ENCODE measurements around the gene SMYD3. TPM values are rescaled to one million over a fixed set of nuclear protein-coding genes. Genes with fewer than 3 reads are reported as not detected.

SMYD3 gene
- total RNA-seq, 1 donor from 2014 or later = 23.5 TPM

DNA sequence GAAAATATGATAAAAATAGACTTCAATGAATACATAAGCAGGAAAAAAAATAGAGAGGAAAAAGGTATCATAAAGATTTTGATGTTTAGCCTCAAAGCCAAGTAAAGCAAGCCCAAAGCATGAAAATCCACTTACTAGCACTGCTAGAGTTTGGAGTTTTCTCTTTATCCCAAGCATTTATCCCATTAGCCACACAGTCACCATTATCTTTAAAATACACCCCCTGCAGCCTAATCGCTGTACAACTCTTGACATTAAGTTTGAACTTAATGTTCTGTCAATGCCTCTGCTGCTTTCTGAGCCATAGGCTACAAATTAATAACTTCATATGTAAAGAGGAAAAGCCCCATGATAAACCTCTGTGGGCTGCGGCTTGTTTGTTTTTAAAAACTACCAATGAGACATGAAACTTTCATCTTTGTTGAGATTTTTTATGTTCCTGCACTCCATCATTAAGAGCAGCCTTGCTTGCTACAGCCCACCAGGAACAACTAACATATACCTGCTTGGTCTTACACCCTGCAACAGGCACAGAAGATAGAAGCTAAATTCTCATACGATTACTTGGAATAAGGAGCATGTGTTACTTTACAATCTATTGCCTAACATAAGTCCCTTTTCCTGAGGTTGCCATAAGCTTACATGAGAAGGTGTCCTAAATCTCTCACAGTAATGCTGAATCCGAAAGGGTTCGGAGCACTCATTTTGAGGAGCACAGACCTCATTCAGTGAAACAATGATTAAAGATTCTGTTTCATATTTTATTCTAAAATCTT is 202.4 kb downstream of the SMYD3 start:
- no peak for DNase-seq

DNA sequence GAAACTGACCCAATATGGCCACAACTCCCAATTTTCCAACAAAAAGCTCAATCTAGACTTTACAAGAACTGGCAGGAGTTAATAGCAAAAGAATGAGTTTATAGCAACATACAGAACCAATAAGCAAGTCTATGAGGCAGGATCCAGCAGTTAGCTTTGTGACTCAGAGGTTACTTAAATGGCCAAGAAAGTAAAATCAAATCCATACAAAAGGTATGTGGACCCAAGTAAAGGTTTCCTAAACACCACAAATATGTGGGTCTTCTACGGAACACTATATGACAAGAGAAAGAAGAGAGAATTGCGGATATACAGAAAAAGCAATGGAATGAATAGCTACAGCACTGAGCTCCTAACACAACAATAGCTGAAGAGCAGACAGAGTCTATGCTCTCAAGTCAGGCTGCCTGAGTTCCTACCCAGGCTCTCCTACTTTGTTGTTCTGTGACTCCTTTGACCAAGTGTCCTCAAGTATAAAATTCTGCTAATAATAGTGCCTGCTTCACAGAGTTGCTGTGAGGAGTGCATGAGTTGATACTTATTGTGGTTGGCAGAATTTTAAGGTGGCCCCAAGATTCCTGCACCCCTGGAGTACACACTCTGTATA is 204.3 kb downstream of the SMYD3 start:
- no peak for DNase-seq

DNA sequence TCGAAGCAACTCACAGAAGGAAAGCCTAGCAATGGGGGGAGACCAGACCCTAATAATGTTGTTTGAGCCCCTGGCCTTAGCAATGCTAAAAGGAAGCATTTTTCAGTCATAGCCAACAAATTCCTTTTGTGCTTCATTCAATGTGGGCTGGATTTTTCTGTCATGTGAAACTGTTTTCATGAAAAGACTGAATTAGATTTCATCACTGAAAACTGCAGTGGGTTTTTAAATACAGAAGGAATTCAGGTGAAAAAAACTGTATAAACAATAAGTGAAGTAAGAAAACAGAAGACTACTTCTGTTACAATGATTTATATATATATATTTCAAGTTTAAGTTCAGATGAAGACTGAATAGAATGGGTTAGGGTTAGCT is 204.8 kb downstream of the SMYD3 start:
- no peak for DNase-seq

DNA sequence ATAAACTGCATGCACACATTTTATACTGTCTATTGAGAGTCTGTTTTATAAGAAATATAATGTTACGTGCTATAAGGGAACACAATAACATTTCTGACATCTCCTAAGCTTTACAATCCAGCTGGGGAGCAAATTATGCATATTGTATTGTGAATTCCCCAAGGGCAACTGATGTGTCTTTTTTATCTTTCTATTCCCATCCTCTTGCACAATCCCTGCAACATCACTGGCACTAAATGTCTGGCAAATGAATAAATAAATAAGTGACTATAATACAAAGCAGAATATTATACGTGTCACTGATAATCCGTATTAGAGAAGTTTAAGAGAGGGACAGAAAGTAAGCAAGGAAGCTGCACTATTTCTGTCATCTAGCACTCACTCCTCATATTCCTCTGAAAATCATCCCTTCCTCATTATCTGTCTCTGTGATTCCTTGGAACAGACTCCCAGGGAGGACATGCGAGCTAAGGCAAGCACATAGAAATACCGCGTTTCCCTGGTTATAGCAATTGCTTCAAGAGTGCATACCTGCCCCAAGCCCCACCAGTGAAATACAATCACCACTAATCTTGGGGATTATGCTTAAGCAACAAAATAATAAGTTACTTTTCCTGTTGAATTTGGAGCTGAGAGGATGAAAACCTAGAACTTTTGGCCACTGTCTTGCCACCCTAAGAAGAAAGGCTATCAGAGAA is 205.4 kb downstream of the SMYD3 start:
- DNase-seq = no peak

DNA sequence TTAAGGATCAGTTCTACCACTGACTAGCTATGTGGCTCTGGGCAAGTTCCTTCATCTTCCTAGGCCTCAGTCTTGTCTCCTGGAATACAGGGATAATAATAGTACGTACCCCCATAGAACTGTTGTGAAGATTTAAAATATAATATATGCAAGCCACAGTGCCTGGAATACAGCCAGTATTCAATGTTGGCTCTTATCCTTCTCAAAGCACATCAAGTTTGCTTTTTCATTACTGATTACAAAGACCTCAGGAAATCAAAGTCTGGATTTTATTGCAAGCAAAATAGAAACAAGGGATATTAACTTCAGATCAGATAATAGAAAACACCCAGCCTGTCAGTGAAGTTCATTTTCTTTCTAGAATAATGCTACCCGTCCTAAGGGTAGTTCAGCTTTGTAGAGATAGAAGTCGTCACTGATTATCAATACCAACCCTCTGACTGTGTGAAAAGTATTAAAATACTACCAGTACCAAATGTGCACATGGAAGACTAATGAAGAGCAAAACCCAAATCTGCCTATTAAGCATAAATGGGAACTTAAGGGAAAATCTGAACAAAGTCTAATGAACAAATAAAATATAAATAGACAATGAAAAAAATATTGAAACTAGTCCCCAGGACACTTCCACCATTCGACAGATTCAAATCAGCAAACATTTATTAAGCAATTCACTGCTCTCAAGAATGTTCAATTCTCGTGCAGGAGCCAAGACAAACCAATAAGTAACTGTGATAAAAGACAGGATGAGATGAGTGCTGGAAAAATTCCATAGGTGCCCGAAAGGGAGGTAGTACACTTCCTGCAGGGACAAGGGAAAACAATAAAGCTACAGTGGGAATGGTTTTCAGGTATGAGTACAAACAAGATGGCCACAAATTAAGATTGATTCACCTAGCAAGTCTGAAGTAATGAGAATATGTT is 206.2 kb downstream of the SMYD3 start:
- DNase-seq = no peak

DNA sequence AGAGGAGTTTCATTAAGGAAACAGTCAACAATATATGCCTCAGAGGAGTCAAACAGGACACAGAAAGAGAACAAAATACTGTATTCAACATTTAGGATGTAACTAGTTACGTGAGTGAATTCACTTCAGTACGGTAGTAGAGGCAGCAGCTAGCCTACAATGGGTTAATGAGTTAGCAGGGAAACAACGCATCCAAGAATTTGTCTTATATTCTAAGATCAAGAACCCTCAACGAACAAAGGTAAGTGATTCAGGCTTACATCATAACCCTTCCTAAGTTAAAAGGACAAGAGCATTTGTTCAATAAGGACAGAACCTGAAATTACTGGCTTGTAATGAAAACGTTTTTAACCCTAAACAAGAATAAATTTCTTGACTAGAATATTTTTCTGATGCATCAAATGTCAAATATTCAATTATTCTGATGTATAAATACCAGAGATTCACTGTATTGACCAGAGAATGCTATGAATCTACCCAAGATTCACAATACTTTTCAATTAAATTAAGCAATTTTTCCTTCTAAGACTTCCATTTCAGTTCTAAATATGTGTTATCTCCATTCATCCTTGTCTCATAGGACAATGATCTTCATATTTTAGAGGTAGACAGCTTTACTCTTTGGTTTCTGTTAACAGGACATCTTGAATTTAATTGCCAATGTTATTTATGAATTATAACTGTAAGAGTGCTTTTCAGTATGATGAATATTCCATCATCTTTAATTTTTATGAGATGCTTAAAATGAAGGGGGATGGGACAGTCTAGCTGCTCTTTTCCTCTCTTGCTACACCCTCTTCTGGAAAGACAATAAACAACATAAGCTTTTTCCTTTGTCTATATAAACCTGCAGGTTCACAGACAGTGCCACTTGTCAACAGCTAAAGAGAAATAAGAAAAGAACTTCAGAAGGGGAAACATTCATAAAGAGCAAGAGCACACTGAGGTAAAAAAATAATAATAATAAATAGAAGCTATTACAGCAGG is 209.5 kb downstream of the SMYD3 start:
- DNase-seq = no peak

DNA sequence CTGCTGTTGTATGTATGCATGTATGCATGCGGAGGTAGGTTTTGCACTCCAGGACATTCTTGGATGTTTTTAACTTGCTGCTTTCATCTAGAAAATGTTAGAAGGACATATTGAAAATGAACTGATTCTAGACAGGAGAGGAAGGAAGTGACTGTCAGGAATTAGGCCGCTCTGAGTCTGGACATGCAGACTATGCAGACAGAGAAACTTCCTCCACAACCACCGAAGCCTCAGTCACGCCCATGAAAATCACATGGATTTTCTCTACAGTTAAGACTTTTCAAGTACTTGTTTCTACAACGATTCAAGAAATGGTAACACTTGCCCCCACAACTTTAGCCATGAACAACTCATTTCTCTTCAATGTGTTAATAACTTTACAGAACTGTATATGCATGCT is 211.1 kb downstream of the SMYD3 start:
- peak; percentile 25 for DNase-seq

DNA sequence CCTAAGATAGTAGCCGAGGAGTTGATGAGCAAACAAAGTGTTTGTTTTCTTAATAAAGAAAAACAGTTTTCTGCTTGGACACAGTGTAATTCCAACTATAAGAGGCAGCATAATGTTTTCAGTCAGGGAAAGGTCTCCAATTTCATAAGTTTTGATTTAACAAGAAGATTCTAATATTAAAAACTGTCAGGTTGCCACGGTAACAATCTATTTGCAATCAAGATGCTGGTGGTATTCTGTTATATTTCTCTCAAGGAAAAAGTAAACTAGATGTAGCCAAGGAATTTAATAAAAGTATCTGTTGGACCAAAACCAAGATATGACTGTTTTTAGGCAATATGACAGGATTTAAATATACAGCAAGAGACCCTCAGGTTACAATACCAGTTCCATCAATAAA is 211.7 kb downstream of the SMYD3 start:
- no peak for DNase-seq

DNA sequence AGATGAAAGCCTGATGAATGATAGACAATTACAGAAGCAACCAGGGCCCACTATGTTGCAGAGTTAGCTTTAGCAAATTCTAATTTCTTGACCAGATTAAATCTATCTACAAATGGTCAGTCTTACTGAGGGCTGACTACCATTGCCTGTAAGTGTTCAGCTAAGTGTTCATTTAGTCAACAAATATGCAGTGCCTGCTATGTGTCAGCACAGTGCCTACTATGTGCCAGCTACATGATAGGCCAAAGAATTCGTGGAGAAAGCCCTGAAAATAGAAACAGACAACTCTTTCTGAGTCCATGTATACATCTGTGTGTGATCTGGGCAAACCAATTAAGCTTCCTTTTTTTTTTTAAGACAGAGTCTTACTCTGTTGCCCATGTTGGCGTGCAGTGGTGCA is 212.8 kb downstream of the SMYD3 start:
- no peak for DNase-seq

DNA sequence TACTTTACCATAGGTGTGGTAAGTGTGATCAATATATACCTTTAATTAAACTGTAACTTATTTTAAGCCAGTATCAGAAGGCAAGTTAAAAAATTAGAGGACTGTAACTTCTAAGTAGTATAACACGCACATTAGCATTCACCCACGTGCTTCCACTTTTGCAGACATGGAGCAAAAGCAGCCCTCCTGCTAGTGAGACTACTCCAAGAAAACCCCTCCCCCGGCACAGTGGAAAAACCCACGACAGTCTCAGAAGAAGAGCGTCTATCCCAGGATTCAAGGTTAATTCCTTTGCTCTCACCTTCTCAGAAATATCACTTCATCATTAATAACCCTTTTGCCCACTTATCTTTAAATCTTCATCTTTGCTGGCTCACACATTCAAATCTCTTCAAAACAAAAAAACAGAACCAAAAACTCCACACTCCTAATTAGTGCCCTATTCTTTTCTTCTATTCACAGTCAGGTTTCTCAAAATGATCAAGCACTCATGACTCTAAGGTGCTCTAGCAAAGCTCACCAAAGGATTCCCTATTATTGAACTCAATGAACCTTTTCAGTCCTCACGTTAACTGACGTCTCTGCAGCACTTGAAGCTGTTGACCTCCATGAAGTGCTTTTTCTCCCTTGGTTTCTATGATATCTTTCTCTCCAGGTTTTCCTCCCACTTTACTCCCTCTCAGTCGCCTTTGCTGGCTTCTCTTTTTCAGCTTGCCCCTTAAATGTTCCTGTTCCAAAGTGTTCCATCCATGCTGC is 213.5 kb downstream of the SMYD3 start:
- no peak for DNase-seq

DNA sequence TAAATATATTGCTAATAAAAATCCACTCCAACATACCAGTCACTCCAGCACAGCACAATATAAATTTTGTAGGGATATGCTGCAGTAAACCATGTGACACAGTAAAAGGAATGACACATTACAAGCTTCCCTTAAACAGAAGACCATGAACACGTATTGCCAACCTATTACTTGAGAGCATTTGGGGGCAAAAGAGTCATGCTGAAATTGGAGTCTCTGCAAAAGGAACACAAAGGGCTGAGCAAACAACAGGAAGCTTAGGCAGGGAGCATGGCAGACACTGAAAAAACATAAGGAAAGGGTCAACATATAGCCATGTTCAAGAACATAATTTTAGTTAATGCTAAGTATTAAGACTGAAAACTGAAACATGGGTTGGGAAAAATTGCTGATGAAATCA is 214.5 kb downstream of the SMYD3 start:
- no peak for DNase-seq

DNA sequence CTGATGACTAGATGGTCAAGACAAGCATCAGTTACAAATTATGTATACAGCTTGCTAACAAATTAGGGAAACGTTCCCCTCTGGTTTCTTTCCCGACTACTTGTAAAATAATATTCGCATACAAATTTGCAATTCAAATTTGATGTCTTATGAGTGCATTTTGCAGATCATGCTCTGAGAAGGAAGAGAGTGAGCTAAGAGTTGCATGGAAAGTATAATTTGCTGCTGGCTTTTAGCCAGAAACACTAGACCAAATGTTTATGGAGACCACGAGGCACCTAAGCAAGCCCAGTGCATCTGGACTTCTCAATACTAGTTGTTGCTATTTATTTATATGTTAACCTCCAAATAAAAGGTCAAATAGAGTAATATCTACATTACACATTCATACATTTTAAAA is 216.0 kb downstream of the SMYD3 start:
- peak; percentile 33 for DNase-seq

DNA sequence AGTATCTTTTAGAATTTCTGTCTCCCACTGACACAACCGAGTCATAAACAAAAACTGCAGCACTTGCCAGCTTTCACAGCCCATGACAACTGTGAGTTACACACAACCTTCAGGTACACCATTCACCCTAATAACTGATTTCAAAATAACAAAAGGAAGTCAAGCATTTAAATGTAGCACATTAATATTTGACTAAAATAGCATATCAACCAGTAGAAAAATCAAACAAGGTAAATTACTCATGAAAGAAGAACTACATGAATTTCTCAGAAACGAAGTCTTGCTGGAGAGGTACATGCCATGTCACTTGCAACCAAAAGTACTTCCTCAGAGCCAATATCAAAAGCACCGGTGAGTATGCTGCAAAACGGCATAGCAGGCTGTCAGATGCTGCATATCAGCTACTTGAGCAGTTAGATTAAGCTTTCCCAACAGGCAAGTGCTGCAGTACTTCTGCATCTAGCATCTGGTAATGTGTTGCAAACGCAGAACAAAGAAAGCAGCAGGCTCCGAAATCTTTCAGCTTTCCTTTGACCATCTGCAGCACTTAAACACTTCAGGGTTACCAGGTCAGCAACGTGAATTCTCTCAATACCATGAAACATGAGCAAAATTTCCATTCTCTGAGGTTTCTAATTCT is 223.2 kb downstream of the SMYD3 start:
- no peak for DNase-seq

DNA sequence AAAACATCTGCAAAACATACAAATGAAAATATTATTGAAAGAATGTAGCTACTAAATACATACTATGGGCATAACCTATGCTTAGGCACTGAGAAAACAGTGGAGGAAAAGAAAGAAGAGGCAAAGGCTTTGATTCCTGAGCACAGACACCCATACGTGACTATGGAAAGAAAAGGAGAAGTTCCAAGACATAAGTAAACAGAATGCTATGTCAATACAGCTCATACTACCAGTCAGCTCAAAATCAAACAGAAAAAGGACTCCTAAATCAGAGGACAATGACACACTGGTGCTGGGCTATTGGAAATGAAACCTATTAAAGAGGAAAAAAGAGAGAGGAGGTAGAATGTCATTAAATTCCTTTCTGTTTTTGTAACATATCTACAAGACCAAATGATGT is 225.4 kb downstream of the SMYD3 start:
- no peak for DNase-seq

DNA sequence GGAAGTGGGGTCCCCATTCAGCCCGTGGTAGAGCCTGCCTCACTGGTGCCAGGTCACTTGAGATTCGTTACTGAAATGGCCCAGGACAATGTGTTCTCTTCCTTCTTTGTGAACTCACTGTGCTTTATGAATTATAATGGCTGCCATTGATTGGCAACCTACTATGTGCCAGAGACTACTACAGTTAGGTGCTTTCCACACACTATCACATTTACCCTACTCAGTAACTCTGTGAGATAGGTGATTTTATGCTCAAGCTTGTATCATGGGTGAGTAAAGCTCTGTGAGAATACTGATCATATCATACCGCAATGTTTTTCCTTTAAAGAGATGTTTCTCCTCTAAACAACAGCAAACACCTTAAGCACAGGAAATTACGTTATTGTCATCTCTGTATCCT is 225.9 kb downstream of the SMYD3 start:
- DNase-seq = no peak

DNA sequence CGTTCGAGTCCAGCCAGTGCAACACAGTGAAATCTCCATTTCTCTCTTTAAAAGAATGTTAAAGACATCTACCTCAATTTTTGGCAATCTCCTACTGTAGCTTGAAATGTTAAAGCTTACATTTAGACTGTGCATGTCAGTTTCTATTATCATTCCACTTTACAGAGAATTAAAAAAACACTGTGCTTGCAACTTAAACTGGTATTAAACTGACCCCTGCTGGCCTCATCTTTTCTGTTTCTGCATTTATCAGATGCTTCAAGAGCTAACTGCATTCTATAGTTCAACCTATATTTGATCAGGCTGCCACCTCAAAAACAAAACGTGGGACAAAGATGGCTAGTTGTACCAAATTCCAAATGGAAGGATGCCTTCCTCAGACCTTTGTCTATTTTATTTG is 226.5 kb downstream of the SMYD3 start:
- peak; percentile 50 for DNase-seq

DNA sequence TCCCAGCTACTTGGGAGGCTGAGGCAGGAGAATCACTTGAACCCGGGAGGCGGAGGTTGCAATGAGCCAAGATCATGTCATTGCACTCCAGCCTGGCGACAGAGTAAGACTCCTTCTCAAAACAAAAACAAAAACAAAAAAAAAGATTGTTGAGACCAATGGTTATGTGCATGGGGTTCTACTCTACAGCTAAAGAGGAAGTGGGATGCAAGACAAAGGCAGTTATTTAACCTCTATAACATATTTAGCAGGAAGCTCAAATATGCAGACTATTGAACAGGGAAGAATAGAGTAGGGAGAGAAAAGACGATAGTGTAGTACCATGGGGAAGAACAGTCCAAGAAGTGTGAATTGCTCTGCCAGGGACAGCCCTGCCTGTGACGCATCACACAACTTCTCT is 227.7 kb downstream of the SMYD3 start:
- no peak for DNase-seq

DNA sequence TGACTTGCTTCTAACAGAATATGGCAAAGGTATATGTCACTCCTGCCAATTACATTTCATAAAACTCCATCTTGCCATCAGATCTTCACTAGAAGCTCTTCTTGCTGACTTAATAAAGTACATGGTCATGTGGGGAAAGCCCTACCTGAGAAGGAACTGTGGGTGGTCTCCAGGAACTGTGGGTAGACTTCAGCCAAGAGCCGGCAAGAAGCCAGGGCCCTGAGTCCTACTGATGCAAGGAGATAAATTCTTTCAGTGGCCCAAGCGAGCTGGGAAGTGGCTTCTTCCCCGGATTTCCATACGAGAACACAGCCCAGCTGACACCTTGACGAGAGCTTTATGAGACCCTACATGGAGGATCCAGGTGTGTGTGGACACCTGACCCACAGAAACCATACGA is 228.7 kb downstream of the SMYD3 start:
- no peak for DNase-seq

DNA sequence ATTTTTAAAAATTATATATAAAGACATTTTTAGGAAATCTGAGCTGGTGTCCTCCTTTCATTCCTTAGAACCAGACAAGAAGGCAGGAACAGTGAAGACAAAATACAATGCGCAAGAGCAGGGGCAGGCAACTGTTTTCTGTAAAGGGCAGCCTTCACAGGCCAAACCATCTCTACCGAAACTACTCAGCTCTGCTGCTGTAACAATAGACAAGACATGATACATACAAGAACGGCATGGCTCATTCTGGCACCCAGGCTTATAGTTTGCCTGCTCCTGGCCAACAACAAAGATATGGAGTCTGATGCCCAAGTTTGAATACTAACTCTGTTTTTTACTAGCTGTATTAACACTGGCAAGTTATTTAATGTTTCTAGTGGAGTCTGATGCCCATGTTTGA is 232.0 kb downstream of the SMYD3 start:
- DNase-seq = no peak

DNA sequence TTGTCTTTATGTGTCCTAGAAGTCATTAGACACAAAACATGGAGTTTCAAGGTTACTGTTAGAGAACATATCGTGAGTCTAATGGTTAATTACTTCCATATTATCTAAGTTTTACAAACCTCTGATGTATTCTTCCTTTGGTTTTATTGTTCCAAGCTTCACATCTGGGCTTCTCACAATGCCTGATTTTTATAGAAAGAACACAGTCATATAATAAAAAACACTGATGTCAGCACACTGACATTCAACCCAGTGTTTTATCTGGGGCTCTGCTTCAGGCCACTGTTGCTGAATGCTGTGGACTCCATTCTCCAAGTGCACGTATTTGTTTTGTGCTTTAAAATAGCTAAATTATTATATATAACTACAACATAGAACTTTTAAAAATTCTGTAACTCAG is 232.9 kb downstream of the SMYD3 start:
- peak; percentile 14 for DNase-seq

Data from tongue (tissue), 2 donors.